Astrocyte (in vitro differentiated cells and primary cell): ENCODE data around the gene NDST3. TPM values are rescaled to one million over a fixed set of nuclear protein-coding genes. Genes with fewer than 3 reads are reported as not detected.

Experiments used
- DNase-seq: peaks from one replicate; pipeline ENCODE4 v3.0.0-alpha.2; 2010; ENCODE audit warnings: low read depth
- FAIRE-seq: peaks from 2 replicates; lab custom pipeline; 2011; peaks lifted over from hg19 to GRCh38; lab: Jason Lieb, UNC
- H2AFZ ChIP-seq: 2 replicates; pipeline ENCODE4 v1.6.0; 2012; ENCODE audit warnings: low read depth, low read length, inconsistent platforms
- H3K27ac ChIP-seq: 2 replicates; pipeline ENCODE4 v1.5.1; 2011; ENCODE audit warnings: low read depth, low read length, inconsistent platforms
- H3K27me3 ChIP-seq: 2 replicates; pipeline ENCODE4 v1.6.0; 2011; ENCODE audit warnings: low read length, inconsistent platforms; ENCODE audit not compliant: insufficient read depth
- H3K36me3 ChIP-seq: 2 replicates; pipeline ENCODE4 v1.5.1; 2011; ENCODE audit warnings: low read length, inconsistent platforms; ENCODE audit not compliant: insufficient read depth
- H3K4me1 ChIP-seq: 2 replicates; pipeline ENCODE4 v1.5.1; 2011; ENCODE audit warnings: low read length, inconsistent platforms; ENCODE audit not compliant: insufficient read depth
- H3K4me2 ChIP-seq: 2 replicates; pipeline ENCODE4 v1.6.0; 2012; ENCODE audit warnings: low read length, inconsistent platforms
- H3K4me3 ChIP-seq: 2 replicates; pipeline ENCODE4 v1.5.1; 2011; ENCODE audit warnings: low read depth, mild to moderate bottlenecking, low read length, inconsistent platforms; ENCODE audit not compliant: insufficient read depth
- H3K79me2 ChIP-seq: 2 replicates; pipeline ENCODE4 v1.6.0; 2012; ENCODE audit warnings: mild to moderate bottlenecking, low read length, inconsistent platforms; ENCODE audit not compliant: insufficient read depth
- H3K9ac ChIP-seq: 2 replicates; pipeline ENCODE4 v1.6.0; 2012; ENCODE audit warnings: mild to moderate bottlenecking, low read length, inconsistent platforms
- H3K9me3 ChIP-seq: 2 replicates; pipeline ENCODE4 v1.5.1; 2012; ENCODE audit warnings: low read depth, mild to moderate bottlenecking, low read length, inconsistent platforms; ENCODE audit not compliant: insufficient read depth
- H4K20me1 ChIP-seq: 2 replicates; pipeline ENCODE4 v1.6.0; 2012; ENCODE audit warnings: low read length, inconsistent platforms; ENCODE audit not compliant: insufficient read depth
- H3K27ac Mint-ChIP-seq: one replicate; pipeline ENCODE4 v1.8.0; 2021; ENCODE audit warnings: mild to moderate bottlenecking, mixed read lengths; ENCODE audit not compliant: unreplicated experiment
- H3K27me3 Mint-ChIP-seq: one replicate; pipeline ENCODE4 v1.8.0; 2021; ENCODE audit warnings: low read depth, mixed read lengths; ENCODE audit not compliant: unreplicated experiment
- H3K36me3 Mint-ChIP-seq: one replicate; pipeline ENCODE4 v1.8.0; 2021; ENCODE audit warnings: low read depth, mixed read lengths; ENCODE audit not compliant: unreplicated experiment
- H3K4me1 Mint-ChIP-seq: one replicate; pipeline ENCODE4 v1.8.0; 2021; ENCODE audit warnings: low read depth, mixed read lengths; ENCODE audit not compliant: unreplicated experiment
- H3K4me3 Mint-ChIP-seq: one replicate; pipeline ENCODE4 v1.8.0; 2021; ENCODE audit warnings: mild to moderate bottlenecking, moderate library complexity, mixed read lengths; ENCODE audit not compliant: unreplicated experiment
- H3K9me3 Mint-ChIP-seq: one replicate; pipeline ENCODE4 v1.8.0; 2021; ENCODE audit warnings: mild to moderate bottlenecking, mixed read lengths; ENCODE audit not compliant: unreplicated experiment
- EZH2 ChIP-seq: IDR thresholded peaks from 2 replicates; pipeline ENCODE4 v1.6.1; 2012; ENCODE audit warnings: mild to moderate bottlenecking, low read length, inconsistent platforms; ENCODE audit not compliant: insufficient read depth
- total RNA-seq: library from RNA; stranded (reverse); gene quantifications from 2 replicates; pipeline ENCODE4 v1.2.1, GENCODE V29; 2021
- TF ChIP-seq, protein P1 (sequence below): IDR thresholded peaks from 2 replicates; pipeline ENCODE4 v1.5.1; 2011; ENCODE audit warnings: low read depth, mild to moderate bottlenecking, inconsistent platforms, low read length, moderate library complexity; ENCODE audit not compliant: insufficient read depth

Gene NDST3
- total RNA-seq, 1 donor from 2014 or later = 0.57 TPM

DNA sequence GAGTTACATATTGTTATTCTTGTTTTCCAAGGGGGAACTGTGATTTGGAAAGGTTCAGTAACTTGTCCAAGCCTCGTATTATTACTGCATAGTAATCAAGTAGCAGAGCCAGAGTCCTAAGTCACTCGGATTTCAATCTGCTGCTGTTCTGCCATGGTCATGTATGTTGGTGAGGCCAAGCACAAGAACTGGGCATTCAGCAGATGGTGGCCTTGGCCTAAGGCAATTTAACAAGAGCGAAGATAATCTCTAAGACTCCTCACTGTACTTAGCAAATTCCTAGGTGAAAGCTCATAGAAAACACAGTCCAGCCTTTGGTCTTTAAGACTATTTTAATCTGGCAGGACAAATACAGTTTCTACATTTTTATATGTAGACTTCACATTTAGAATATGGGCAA is 64.8 kb downstream of the NDST3 start:
- Mint-ChIP-seq H3K36me3 (no peaks in the 10 kb centered on the region), H3K27ac (no peak overlapping the region), H3K27me3 (no peaks in the 10 kb centered on the region), H3K9me3 (no peaks in the 10 kb centered on the region), H3K4me3 (no peak overlapping the region), H3K4me1 (no peaks in the 10 kb centered on the region)
- Histone ChIP-seq H3K36me3 (no peaks in the 10 kb centered on the region), H3K27ac (no peak overlapping the region), H3K4me1 (no peaks in the 10 kb centered on the region), H3K4me3 (no peak overlapping the region), H3K9ac (no peak overlapping the region), H4K20me1 (no peaks in the 10 kb centered on the region), H3K27me3 (no peaks in the 10 kb centered on the region), H3K79me2 (no peaks in the 10 kb centered on the region), H2AFZ (no peak overlapping the region), H3K9me3 (no peaks in the 10 kb centered on the region), H3K4me2 (no peak overlapping the region)
- FAIRE-seq (no peak), DNase-seq (no peak)
- TF ChIP-seq, protein P1, sequence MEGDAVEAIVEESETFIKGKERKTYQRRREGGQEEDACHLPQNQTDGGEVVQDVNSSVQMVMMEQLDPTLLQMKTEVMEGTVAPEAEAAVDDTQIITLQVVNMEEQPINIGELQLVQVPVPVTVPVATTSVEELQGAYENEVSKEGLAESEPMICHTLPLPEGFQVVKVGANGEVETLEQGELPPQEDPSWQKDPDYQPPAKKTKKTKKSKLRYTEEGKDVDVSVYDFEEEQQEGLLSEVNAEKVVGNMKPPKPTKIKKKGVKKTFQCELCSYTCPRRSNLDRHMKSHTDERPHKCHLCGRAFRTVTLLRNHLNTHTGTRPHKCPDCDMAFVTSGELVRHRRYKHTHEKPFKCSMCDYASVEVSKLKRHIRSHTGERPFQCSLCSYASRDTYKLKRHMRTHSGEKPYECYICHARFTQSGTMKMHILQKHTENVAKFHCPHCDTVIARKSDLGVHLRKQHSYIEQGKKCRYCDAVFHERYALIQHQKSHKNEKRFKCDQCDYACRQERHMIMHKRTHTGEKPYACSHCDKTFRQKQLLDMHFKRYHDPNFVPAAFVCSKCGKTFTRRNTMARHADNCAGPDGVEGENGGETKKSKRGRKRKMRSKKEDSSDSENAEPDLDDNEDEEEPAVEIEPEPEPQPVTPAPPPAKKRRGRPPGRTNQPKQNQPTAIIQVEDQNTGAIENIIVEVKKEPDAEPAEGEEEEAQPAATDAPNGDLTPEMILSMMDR = no peak
- TF ChIP-seq EZH2 = no peak

DNA sequence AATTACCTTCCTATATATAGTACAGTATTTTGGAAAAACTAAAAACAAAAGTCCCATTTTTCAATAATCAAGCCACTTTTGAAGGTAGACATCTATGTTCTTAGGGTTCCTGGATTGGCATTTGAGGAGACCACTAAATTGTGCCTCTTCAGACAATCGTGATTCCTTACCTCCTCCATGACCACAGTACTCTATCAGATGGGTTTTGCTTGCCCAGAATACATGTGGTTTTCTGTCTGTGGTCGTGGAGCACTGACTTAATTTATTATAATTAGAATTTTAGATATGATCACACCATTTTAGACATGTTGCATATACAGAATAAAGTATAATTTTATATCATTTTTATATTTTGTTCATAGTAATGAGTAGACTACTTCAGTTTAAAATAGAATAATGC is 67.9 kb downstream of the NDST3 start:
- no peak overlapping the region for H2AFZ ChIP-seq
- FAIRE-seq (no peak), DNase-seq (no peak)
- no peak overlapping the region for H3K4me3 Mint-ChIP-seq
- no peaks in the 10 kb centered on the region for H3K36me3 ChIP-seq
- H3K27me3 Mint-ChIP-seq = no peaks in the 10 kb centered on the region
- no peaks in the 10 kb centered on the region for H3K9me3 ChIP-seq
- no peaks in the 10 kb centered on the region for H4K20me1 ChIP-seq
- no peak overlapping the region for H3K4me2 ChIP-seq
- no peak overlapping the region for H3K9ac ChIP-seq
- no peaks in the 10 kb centered on the region for H3K9me3 Mint-ChIP-seq
- H3K27me3 ChIP-seq = no peaks in the 10 kb centered on the region
- no peaks in the 10 kb centered on the region for H3K4me1 Mint-ChIP-seq
- no peak overlapping the region for H3K27ac ChIP-seq
- H3K4me3 ChIP-seq = no peak overlapping the region
- no peaks in the 10 kb centered on the region for H3K4me1 ChIP-seq
- H3K27ac Mint-ChIP-seq = no peak overlapping the region
- H3K36me3 Mint-ChIP-seq = no peaks in the 10 kb centered on the region
- TF ChIP-seq EZH2 = no peak
- TF ChIP-seq, protein P1 = no peak
- H3K79me2 ChIP-seq = no peaks in the 10 kb centered on the region

DNA sequence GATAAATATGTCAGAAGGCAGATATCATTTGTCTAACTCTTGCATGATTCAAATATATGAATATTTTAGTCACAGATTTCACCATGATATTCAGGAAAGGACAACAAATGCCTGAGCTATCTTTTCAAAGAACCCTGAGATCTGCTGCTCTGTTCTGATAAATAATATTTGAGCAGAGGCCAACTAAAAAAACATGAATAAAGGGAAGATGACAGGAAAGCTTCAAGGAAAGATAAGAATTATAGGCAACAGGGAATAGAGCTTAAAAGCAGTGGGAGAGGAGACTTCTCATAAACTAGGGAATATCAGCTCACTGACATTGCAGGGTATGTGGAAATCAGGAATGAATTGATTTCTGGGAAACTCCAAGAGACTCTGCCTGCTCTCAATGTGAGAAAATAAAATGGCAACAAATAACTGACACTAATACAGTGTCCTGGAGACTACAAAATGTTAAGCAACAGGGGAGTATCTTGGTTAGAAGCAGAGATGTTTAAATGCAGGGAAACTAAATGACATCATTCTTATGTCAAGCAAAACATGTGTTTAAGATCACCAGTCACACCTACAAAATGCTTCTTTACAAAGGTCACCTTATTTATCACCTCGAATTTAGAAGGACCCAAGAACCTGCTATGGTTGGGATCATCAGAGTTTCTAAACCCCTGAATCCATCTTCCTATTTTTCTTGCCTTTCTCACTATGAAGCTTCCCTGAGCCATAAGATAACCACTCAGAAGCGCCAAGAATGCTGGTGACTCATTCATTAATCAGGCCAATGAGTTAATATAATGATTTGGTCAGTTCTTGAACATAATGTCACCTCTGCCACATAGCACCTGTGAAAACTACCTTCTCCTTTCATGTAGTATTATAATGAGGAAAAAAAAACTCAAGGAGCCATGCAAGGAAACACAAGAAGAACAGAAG is 78.1 kb downstream of the NDST3 start:
- no peak for TF ChIP-seq EZH2
- TF ChIP-seq, protein P1 = no peak
- H3K4me3 ChIP-seq = no peak overlapping the region
- no peak overlapping the region for H3K27ac ChIP-seq
- H3K27me3 Mint-ChIP-seq = no peaks in the 10 kb centered on the region
- no peaks in the 10 kb centered on the region for H4K20me1 ChIP-seq
- no peak overlapping the region for H3K9ac ChIP-seq
- peaks cover 1% of the 10 kb centered on the region for H3K4me1 Mint-ChIP-seq
- H3K27me3 ChIP-seq = no peaks in the 10 kb centered on the region
- H3K79me2 ChIP-seq = no peaks in the 10 kb centered on the region
- no peaks in the 10 kb centered on the region for H3K4me1 ChIP-seq
- H3K9me3 ChIP-seq = no peaks in the 10 kb centered on the region
- no peaks in the 10 kb centered on the region for H3K36me3 Mint-ChIP-seq
- no peak for FAIRE-seq
- H2AFZ ChIP-seq = no peak overlapping the region
- H3K9me3 Mint-ChIP-seq = peaks cover 4% of the 10 kb centered on the region
- H3K36me3 ChIP-seq = no peaks in the 10 kb centered on the region
- H3K4me2 ChIP-seq = no peak overlapping the region
- peak; percentile 31 for DNase-seq
- no peak overlapping the region for H3K27ac Mint-ChIP-seq
- no peak overlapping the region for H3K4me3 Mint-ChIP-seq
